GM19372 (cell line): Measurements from ENCODE around the gene MYL12B.
A peak's percentile ranks its signal among the peaks of the same experiment; 100 is the strongest.
"Not testable (repeated sequence)": the region's sequence is repeated elsewhere in the genome, so short reads cannot be mapped to it uniquely, and the experiment has no call there.

Source experiments
- ATAC-seq: cut with Tn5 transposase; IDR thresholded peaks from one replicate; pipeline ENCODE4 v1.9.1; 2021; ENCODE audit warnings: mild to moderate bottlenecking, low read depth, moderate library complexity; ENCODE audit not compliant: unreplicated experiment

Gene MYL12B

GRCh38 chr18:3257627-3258120, 4.3 kb upstream of the MYL12B start:
- no peak for ATAC-seq

GRCh38 chr18:3260995-3261372, 949 bp upstream of the MYL12B start:
- ATAC-seq: no peak

GRCh38 chr18:3262234-3263131, 550 bp downstream of the MYL12B start:
- ATAC-seq: peak; percentile 44

DNA sequence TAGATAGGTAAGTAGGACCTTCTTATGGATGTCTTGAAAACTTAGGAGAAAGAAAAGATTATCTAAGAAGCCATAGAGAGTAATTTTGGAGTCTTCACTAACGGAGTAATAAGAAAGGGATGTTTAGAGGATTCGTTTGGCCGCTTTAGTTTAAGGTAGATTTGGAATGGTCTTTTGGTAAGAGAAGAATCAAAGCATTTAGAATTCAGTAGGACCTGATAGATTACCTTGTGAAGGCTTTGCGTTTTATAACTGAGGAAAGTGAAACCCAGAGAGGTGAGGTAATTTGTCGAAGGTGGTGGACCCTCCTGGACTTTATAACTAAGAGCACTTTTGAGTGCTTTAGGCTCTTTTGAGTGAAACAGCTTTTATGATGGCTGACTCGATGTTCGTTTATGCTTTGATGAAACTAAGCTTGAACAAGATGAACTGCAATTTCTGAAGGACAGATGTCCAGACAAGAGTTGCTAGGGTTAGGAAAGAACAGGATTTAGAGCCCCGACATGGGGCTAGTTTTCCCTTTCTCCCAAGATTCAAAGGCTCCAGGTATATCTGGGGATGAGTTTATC, 1.3 kb downstream of the MYL12B start:
- ATAC-seq: no peak

GRCh38 chr18:3264362-3264761, 2.4 kb downstream of the MYL12B start:
- ATAC-seq: no peak

- no peak for ATAC-seq
Observed at GRCh38 chr18:3265564-3266033, 3.7 kb downstream of the MYL12B start.

- no peak for ATAC-seq
Observed at GRCh38 chr18:3266062-3266608, 4.2 kb downstream of the MYL12B start.

DNA sequence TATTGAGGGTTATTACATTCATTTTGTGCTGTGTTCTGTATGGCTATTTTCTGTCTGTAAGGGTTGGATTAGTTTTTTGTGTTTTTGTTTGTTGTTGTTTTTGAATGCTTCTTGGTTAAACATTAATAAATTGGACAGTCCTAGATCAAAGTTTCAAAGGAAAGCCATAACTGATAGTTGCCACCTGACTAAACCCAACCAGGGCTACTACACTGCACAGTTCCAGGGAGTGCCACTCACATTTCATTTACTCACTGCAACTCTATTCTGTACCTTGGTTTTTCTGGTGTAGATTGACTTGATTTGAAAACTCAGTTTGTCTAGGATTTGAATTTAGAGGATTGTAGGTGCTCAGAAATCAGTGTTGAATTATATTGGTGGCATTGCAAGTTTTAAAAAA, 6.4 kb downstream of the MYL12B start:
- no peak for ATAC-seq

- ATAC-seq: no peak
Observed at GRCh38 chr18:3269241-3269913, 7.4 kb downstream of the MYL12B start.

GRCh38 chr18:3269914-3270299, 8.0 kb downstream of the MYL12B start:
- ATAC-seq: no peak

- ATAC-seq: no peak
Observed at GRCh38 chr18:3273042-3273441, 11.1 kb downstream of the MYL12B start.

DNA sequence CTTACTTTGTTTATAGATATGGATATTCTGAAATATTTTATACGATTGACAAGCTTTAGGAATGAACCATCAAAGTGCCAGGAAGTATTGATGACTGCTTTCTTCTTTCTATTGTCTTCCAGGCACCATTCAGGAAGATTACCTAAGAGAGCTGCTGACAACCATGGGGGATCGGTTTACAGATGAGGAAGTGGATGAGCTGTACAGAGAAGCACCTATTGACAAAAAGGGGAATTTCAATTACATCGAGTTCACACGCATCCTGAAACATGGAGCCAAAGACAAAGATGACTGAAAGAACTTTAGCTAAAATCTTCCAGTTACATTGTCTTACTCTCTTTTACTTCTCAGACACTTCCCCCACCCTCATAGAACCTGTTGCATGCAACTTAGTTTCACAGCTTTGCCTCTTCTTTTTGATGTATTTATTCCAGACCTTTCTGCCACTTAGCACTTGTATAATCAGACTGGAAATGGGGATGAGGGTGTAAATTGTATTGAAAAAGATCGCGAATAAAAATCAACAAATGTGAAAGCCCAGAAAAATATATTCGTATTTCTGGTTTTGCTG, 15.8 kb downstream of the MYL12B start:
- ATAC-seq: not testable (repeated sequence)

GRCh38 chr18:3279201-3280185, 17.6 kb downstream of the MYL12B start:
- peak; percentile 89 for ATAC-seq

DNA sequence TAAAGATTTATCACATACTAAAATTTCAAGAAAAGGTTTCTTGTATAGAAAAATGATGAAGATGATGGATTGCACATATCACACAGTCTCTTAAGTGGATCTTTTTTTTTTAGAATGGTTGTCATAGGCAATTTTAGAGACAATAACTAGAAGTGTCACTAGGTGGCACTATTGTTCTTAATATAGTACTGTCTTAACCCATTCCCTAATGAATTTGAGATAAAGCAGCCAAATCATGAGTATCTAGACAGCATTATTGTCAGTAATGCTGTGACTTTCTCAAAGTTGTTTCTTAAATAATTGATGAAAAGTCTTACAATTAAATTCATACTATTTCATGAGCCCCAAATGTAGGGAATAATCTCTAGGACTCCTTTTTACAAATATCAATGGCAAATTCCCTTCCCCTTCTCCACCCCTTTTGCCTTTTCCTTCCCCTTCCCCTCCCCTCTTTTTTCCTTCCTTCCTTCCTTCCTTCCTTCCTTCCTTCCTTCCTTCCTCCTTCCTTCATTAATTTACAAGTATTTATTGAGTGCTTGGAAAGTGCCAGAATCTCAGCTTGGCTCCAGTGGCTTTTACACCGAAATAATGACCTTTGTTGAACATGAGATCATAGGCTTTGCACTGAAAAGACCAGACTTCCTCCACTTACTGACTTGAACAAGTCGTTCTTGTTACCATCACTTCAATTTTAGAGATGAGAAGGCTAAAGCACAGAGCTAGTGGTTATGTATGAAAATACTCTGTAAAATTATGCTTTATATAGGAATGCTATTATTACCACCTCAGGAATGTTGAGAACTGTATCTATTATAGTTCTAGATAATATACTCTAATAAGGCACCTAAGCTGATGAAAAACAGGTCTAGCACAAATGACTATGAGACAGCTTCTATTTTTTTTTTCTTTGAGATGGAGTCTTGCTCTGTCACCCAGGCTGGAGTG, 19.8 kb downstream of the MYL12B start:
- ATAC-seq: no peak

- ATAC-seq: no peak
Observed at GRCh38 chr18:3283253-3283863, 21.4 kb downstream of the MYL12B start.

DNA sequence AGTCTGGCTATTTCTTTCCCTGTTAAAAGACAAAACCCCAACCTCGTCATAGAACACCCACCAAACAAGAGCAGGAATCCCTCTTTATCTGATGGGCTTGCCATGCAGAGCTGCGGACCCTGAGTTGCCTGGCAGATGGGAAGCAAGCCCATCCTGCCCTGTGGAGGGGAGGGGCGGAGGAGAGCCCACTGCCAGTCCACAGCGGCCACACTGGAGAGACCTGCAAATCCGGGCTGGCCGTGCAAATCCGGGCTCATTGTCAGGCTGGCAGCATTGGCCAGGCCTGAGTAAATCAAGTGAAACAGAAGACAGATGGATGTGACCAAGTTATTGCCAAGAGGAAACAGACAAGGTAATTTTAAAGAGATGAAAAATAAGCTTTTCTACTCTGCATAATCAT, 22.0 kb downstream of the MYL12B start:
- no peak for ATAC-seq

DNA sequence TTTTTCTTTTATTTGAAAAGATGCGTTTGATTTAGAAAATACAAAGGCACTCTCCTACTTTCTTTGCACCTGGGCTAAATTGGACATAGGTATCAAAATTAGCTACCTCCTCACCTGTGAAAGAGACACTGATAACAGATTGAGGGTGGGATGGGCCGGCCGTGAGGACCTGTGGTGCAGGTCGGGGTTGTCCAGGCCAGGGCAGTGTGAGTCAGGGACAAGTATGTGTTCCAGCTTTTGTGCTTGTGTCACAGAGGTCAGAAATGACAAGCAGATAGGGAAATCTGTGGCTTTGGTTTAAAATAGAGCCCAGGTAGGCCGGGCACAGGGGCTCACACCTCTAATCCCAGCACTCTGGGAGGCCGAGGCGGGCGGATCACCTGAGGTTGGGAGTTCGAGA, 22.6 kb downstream of the MYL12B start:
- no peak for ATAC-seq

GRCh38 chr18:3286159-3286558, 24.2 kb downstream of the MYL12B start:
- ATAC-seq: no peak
